Activated T-cell treated with anti-CD3 and anti-CD28 coated beads for 24 hours (primary cell): ENCODE results near the gene TSPAN32.
"Not testable (repeated sequence)": the region's sequence is repeated elsewhere in the genome, so short reads cannot be mapped to it uniquely, and the experiment has no call there.

ENCODE experiments used
- DNase-seq: peaks from one replicate; pipeline ENCODE4 v3.0.0-alpha.2; 2020; ENCODE audit warnings: low read depth

TSPAN32 gene

DNA sequence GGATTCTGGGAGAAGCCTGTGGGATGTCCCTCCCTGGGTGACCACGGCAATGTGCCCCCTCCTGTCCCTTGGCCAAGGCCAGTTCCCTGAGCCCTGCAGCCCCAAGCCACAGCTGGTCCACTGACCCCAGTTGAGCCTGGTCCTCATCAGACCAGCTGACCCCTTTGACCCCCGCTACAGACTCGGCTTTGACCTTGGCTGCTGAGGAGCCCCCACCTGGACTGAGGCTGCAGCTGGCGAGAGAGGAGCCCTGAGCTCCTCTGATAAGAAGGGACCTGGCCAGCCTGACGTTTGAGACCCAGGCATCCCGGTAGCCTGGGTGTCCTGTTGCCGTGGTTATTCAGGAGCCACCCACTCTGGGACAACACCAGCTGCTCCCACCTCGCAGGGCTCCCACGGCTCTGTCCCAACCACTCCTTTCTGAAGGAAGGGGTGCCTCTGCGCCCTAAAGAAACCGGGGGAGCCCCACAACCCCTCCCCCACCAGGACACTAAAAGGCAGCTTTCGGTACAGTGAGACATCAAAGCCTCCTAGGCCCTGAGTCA, 34.4 kb upstream of the TSPAN32 start:
- DNase-seq, result no peak

DNA sequence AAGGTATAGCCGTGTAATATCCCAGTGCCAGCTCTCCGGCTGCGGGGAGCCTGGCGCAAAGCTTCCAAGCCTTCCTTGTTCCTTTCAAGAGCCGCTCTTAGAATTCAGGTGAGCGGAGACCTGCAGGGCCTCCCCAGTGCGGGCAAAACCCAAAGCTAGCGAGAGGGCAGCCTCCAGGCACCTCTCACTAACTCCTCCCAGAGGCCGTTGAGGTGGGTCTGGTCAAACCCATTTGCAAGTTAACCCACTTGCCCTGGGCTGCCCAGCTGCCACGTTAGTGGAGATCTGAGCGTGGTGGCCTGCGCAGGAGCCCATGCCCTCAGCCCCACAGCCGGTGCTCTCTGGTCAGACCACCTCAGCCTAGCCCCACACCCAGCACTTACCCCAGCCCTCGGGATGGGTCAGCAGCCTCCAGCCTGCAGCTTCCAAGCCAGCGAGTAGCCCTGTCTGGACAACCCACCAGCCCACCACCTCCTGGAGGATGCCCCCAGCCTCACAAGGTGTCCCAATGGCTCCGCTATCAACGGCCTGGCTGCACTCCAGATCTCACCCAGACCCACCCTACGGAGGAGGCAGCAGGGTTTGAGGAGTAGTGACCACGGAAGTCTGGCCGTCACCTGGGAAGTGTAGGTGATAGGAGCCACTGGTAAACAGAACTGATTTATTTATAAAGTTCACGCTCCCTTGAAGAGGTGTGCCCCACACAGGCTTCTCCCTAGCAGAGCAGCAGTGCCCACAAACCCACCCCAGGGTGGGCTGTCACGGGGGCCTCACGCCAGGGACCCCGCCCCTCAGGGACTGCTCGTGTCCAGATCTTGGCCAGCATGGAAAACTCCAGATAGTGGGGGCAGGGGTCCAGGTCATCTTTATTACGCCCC, 33.7 kb upstream of the TSPAN32 start:
- DNase-seq, result no peak

DNA sequence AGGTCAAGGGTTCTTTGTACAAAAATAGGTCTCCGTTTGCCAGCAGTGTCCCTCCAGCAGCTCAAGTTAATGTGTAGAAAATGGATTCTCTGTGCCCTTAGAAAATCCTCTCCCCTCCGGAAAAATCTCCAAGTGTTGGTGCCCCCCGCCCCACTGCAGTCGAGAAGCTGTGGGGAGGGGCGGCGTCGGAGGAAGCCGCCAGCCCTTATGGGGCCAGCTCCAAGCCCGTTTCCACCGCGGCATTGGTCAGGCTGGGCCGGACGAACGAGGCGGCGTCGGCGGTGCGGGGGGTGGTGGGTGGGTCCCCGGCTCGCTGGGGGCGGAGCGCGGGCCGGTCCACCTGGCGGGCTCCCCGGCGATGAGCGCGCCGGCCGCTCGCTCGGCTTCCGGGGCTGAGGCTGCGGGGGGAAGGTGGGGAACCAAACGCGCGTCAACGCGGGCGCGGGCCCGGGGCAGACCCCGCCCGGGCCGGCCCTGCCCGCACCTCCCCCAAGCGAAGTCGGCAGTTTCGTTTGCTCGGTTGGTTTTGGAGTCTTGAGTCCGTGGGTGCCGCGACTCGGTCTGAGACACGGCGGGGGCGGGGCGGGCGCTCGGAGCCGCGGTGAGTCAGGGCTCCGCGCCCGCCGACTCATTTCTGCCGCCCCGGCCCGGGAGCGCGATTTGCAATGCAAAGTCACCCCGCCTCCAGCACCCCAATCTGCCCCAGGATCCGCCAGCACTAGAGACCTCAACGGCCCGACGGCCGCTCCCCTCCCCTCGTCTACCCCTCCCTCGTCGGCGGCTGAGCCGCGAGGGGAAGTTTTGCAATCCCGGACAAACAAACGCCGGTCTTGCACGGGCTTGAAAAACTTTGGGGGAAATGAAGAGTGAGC, 32.8 kb upstream of the TSPAN32 start:
- peak; percentile 75 for DNase-seq

DNA sequence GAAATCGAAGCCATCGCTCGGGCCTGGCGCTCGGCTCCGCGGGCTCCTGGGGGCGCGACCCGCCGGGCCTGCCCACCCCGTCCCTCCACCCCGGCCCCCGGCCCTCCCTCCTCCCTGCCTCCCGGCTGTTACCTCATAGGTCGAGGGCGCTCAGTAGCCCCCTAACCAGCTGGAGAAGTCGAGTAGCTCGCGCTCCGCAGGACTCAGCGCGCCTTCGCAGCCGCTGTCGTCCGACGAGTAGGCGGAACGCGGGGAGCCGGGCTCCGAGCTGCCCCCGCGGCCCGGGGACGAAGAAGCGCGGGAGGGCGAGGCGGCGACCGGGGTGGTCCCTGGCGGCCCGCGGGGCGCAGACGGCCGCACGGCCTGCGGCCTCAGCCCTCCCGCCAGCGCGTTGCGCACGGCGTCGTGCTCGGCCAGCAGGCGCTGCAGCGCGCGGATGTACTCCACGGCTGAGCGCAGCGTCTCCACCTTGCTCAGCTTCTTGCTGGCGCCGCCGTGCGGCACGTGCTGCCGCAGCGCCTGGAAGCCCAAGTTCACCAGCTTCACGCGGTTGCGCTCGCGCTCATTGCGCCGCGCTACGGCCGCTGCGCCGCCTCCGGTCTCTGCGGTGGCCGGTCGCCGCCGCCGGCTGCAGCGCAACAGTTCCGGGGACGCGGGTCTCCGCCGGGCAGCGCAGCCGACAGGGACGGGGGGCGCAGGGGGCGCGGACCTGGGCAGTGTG, 32.1 kb upstream of the TSPAN32 start:
- no peak for DNase-seq

- no peak for DNase-seq
Measured at GRCh38 chr11:2270322-2271076, 31.3 kb upstream of the TSPAN32 start, which contains the start of gene ASCL2. Gene ASCL2 (minus strand): TSS chr11:2270588. CDS start chr11:2270332, 256 bp downstream.

DNA sequence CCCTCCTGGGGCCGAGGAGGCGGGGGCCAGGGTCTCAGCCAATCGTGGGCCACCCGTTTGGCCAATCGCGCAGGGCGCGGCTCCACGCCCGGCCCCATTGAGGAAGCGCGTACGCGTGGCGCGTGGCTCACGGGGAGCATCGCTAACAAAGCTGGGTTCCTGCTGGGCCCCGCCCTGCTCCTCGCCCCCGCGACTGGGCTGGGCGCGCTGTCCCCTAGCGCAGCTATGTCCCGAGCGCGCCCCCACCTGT, 30.8 kb upstream of the TSPAN32 start:
- no peak for DNase-seq

DNA sequence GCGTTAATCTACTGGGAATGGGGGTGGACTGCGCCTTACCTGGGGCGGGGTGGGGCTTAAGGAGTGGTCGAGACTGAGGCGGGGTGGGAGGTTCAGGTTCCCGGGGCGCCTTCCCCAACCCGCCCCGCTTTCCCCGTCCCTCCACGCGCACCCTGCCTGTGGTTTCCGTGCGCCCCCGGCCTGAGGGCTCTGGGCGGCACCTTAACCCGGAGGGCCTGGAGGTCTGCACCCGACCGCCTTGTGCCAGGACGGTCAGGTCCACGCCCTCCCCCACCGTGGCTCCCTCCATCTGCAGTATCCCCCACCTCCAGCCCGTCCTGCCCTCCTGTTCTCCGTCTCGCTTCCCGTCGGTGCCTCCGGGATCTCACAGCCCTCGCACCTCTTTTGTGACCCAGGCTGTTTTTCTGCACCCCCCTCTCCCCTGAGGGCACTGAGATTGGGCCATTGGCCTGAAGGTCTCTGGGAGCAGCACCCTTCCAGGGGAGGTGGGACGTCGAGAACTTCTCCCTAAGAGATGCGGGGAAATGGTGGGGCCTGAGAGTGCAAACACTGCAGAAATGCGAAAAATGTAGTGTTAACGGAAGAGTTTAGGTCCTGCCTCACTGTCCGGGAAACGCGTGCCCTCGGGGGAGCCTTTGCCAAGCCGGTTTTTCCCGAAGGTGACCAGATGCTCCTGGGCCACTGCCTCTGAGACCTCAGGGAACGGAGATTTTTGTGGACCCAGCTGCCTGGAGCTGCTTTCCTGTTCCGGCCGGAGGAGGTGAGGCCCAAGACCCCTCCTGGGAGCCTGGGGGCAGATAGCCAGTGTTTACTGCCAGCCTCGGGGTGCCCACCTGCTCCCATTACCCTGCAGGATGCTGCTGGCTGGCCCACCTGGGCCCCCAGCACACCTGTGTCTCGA, 30.2 kb upstream of the TSPAN32 start:
- DNase-seq, result no peak

DNA sequence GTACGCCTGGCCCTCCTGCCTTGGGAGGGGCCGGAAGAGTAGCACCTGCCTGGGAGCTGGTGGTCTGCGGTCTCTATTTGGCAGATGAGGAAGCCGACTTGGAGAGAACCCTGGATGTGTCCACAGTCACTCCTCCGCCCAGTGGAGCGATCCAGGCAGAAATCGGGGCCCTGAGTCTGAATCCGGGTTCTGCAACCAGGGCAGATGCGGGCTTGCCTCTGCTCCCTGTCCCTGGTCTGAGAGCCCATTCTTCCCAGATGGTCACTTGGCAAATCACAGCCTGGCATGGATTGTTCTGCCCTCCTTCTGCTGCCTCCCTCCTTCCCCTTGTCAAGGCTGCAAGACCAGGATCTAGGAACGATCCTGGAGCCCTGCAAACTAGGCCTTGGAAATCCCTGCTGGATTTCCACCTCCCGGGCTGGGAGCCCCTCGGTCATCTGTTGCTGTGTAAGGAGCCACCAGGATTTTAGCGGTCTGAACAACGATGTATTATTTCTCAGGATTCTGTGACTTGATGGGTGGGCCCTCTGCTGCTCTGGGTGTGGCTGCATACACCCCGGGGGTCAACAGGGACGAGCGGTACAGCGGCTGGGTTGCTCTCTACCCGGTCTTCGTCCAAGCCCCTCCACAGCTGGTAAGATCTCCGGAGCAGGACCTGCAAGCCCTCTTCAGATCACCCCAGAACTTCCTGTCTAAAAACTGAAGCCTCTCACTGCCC, 29.4 kb upstream of the TSPAN32 start:
- DNase-seq, result no peak

- no peak for DNase-seq
Measured at GRCh38 chr11:2272946-2273280, 28.9 kb upstream of the TSPAN32 start.

DNA sequence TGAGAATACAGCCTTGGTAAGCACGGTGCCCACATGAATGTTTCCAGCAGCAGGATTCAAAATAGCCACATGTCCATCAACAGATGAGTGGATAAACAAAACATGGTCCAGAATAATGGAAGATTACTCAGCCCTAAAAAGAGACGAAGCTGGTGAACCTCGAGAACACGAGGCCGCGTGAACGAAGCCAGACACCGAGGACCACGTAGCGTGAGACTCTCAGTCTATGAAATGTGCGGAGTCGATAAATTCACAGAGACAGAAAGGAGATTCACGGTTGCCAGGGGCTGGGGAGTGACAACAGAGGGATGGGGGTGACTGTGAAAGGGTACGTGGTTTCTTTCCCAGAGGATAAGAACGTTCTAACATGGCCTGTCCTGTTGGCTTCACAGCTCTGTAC, 28.5 kb upstream of the TSPAN32 start:
- DNase-seq, result no peak

- DNase-seq, result no peak
Measured at GRCh38 chr11:2273771-2274170, 28.0 kb upstream of the TSPAN32 start.

GRCh38 chr11:2275334-2276279, 26.2 kb upstream of the TSPAN32 start:
- DNase-seq, result no peak

DNA sequence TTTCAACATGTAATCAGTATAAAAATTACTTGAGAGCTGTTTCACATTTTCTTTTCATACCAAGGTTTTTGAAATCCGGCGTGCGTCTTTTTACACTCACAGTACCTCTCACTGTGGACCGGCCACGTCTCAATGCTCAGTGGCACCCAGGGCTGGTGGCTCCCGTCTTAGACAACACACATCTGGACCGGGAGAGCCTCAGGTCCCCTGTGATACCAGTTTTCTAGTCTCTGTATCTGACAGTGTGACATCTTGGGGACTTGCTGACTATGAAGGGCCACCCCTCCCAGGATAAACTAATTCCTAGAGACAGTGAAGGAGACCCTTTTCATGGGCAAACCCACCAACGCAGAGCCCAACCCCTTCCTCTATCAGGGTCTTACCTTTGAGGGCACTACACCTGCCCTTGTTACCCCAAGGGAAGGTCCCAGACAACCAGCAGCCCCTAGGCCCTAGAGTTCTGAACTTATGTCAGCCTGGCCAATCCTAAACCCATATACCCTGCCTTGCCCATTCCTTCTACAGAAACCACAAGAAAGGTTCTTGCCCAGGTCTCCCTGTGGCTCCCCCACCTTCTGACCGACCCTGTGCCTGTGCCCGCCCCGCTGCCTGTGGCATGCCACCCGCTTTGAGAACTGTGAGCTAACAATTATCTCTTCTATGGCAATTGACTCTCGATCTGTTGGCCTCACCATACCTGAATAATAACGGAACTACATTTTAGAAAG, 25.4 kb upstream of the TSPAN32 start:
- DNase-seq, result no peak

DNA sequence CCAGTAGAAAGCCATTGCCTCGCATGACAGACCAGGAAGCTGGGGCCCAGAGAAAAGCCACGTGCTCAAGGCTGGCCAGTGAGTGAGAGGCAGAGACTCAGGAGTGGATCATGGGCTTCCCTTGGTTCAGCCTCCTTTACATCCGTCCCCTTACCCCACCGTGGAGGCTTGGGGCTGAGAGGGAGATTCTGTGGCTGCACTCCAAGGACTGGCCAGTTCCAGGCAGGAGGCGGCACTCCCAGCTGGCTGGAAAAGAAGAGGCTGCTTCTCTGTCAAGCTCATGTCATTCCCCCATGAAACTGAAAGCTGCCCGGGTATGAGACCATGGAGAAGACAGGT, 24.8 kb upstream of the TSPAN32 start:
- DNase-seq, result no peak

- no peak for DNase-seq
Measured at GRCh38 chr11:2277933-2278523, 23.8 kb upstream of the TSPAN32 start.

DNA sequence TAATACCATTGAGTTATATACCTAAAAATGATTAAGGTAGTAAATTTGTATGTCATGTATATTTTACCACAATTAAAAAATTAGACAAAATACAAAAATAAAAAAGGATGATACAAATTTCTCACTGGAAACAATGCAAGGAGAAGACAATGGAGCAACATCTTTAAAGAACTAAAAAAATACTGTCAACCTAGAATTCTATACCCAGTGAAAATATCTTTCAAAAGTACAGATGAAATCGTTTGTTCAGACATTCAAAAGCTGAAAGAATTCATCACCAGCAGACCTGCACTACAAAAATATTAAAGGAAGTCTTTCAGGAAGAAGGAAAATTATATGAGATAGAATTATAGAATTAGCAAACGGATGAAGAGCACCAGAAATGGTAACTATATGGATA, 21.6 kb upstream of the TSPAN32 start:
- no peak for DNase-seq

DNA sequence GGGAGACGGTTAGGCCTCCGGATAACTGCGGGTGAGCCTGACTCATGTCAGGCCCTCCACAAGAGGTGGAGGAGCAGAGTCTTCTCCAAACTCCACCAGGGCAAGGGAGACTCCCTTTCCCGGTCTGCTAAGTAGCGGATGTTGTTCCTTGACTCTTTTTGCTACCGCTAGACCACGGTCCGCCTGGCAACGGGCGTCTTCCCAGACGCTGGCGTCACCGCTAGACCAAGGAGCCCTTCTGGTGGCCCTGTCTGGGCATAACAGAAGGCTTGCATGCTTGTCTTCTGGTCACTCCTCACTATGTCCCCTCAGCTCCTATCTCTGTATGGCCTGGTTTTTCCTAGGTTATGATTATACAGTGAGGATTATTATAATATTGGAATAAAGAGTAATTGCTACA, 15.5 kb upstream of the TSPAN32 start:
- DNase-seq, result not testable (repeated sequence)

GRCh38 chr11:2287091-2287490, 14.7 kb upstream of the TSPAN32 start:
- no peak for DNase-seq
